Fibroblast of the conjunctiva (primary cell): ENCODE data around the gene COL13A1.
A peak's percentile ranks its signal among the peaks of the same experiment; 100 is the strongest.

Source experiments
- DNase-seq: peaks from one replicate; pipeline ENCODE4 v3.0.0-alpha.2; 2010; ENCODE audit warnings: low read depth

COL13A1 gene

GRCh38 chr10:69906425-69906824, 104.7 kb downstream of the COL13A1 start:
- DNase-seq: no peak

DNA sequence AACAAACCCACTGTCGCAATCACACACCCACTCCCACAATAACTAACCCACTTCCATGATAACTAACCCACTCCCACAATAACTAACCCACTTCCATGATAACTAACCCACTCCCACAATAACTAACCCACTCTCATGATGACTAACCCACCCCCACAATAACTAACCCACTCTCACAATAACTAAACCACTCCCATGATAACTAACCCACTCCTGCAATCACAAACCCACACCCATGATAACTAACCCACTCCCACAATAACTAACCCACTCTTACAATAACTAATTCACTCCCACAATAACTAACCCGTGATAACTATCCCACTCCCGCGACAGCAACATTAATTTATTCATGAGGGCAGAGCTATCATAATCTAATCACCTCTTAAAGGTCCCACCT, 105.8 kb downstream of the COL13A1 start:
- DNase-seq: no peak

- DNase-seq: no peak
Measured at GRCh38 chr10:69908124-69908523, 106.4 kb downstream of the COL13A1 start.

- DNase-seq: no peak
Measured at GRCh38 chr10:69910561-69910960, 108.9 kb downstream of the COL13A1 start.

DNA sequence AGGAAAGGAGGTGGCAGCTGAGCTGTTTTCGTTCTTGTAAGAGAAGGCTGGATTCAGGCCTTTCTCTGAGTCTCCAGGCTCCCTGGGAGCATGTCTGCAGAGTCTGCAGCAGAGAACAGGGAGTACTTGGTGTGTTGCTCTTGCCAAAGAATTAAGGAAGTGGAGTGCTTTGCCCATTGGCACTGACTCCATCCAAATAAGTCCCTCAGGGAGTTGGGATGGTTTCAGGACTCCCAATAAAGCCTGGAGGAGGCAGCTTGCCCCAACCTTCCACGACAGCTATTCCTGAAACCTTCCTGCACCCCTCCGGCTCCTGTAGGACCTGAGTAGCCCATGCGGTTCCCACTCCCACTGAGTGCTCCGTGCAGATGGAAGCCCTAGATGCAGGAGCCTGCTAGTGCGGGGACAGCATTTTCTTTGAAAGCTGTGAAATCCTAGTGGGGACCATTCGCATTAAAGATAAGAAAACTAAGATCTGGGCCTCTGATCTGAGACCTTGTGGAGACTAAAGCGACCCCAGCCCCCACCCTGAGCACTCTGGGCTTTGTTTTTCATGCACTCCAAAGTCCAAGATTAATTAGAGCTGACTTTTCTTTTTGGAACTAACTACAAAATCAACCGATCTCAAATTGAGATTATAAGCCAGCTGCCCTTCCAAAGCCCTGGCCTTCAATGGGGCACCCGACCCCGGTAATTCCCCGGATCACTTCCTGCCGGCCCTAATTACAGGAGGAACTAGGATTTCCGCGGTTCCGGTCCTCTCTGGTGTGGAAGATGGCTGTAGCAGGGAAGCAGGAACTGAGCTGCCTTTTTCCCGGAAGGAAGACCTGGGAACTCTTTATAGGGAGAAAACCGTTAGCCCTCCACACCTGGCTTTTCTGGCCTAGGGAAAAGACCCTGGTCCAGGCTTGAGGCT, 110.2 kb downstream of the COL13A1 start:
- peak; percentile 32 for DNase-seq

DNA sequence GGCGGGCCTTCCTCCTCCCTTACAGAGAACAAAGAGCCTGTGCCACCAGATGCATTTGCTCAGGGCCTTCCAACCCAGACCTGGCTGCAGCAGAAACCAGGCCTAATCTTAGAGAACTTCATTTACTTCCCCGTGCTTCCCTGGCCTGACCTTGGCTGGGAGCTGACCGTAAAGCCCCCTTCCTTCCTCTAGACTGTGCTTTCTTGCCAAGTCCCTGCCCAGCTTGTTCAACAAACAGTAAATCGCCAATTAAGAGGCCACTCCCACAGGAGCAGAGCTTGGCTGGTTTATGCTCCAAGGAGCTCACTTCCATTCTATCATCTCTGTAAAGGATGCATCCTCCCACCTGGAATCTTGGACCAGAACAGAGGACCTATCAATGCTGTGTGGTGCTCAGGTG, 110.9 kb downstream of the COL13A1 start:
- no peak for DNase-seq

- no peak for DNase-seq
Measured at GRCh38 chr10:69913606-69914382, 112.1 kb downstream of the COL13A1 start.

DNA sequence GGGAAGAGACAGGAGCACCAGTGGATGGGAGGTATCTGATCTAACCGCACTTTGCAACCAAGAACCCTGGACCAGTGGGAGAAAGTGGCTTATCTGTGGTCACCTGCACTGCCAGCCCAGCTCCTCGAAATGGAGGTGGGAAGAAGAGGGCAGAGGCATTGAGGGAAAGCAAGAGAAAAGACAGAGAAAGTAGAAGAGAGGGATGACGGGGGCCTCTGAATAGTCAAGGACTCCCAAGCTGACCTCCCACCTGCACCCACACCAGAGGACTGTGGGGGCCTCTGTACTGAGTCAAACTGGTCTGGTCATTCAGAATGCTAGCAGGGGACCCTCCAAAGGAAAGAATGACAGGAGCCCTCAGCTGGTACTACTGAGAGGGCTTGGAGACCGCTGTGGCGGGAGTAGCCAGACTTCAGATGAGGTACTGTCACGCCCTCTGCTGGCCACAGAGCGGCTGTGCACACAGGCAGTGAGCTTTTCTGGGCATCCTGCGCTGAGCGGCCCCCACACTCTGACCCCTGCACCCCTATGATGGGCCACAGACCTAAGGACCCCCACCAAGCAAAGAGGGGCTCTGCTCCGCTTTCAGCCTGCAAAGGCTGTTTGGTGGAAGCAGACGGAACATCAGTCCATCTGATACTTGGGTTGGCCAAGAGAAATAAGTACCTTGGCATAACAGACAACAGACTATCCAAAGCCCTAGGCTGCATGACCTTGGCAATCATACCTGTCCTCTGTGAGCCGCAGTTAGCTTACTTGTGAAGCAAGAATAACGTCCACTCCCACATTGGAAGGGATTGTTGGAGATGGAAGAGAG, 112.9 kb downstream of the COL13A1 start:
- DNase-seq: peak; percentile 57

GRCh38 chr10:69915215-69915560, 113.5 kb downstream of the COL13A1 start:
- DNase-seq: no peak

DNA sequence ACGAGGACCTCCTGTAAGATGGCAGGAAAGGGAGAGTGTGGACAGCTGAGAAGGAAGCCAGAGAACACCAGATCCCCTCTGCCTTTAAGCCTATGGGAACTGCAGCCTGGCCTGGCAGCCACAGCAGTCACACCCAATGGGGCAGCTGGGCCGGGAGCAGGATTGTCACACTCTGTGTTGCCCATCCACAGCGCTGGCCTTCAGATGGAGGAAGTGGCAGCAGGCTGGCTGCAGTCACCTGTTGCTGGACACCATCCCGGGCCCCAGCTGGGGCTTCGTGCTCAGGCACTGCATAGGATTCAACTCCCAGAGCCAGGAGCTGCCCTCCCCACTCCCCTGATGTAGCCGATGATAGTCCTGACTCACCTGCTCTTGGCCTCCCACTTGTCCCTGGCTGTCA, 114.4 kb downstream of the COL13A1 start:
- no peak for DNase-seq

DNA sequence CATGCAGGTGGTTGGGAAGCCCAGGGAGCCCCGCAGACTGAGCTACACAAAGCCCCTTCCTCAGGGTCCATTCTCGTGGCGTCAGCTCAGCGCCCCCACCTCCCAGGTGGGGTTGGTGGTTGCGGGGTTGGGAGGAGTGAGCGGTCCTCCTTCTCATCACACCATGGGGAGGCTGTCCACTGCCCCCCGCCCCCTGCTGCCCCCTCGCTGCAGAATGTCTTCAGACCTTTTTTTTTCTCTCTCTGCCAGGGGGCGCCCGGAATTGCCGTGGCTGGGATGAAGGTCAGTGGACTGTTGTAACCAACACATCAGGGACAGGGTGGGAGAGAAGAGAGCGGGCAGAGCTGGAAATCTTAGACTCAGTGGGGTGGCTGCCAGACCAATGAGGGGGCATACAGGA, 116.3 kb downstream of the COL13A1 start:
- no peak for DNase-seq

GRCh38 chr10:69919250-69919649, 117.5 kb downstream of the COL13A1 start:
- DNase-seq: no peak

DNA sequence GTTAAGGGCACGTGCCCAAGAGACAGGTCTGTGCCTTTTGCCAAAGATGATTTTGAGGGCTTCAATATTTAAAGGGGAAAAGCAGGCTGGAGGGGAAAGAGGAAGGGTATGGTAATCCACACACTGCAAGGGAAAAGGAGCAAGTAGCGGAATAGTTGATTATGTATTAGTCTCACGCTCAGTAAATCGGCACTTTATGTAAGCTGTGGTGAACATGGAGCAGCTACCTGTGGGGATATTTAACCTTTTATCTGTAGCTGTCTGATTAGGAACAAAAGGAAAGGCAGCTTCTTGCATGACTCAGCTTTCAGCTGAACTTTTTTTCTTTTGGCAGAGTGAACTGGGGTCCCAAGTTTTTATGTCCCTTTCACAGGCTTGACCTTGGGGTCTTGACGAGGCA, 123.4 kb downstream of the COL13A1 start:
- DNase-seq: no peak

GRCh38 chr10:69928339-69928738, 126.6 kb downstream of the COL13A1 start:
- DNase-seq: no peak

GRCh38 chr10:69929575-69929974, 127.9 kb downstream of the COL13A1 start:
- no peak for DNase-seq

GRCh38 chr10:69934768-69935167, 133.1 kb downstream of the COL13A1 start:
- no peak for DNase-seq

DNA sequence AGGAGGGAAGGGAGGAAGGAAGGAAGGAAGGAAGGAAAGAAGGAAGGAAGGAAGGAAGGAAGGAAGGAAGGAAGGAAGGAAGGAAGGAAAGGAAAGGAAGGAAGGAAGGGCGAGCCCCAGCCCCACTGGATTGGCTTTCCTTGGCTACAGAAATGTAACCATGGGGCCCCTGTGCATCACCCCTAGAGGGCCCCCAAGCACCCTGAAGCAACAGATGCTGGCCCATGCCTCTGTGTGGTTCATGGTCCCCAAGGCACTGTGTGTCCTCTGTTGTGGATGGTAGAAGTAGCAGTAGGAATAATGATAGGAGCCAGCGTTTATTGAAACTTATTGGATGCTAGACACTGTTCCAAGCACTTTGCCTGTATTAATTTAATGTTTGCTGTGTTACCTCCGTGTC, 134.4 kb downstream of the COL13A1 start:
- no peak for DNase-seq

DNA sequence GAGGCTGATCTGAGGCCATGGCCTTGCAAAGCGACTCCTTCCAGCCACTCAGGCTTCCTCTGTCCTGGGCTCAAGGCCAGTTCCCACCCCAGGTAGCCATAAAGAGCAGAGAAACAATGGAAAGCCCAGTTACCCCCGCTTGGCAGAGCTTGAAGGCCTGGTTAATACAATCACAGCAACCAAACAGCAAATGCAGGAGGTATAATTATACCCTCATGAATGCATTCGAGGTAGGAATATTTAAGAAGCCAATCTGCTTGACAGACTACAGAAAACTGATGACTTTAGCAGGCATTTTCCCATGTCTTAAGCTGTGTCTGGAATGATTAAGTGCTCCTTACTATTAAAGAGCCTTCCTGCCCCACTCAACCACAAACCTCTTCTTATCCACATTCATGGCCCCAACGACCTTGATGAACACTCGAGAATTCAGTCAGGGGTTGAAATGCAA, 136.9 kb downstream of the COL13A1 start:
- DNase-seq: no peak

DNA sequence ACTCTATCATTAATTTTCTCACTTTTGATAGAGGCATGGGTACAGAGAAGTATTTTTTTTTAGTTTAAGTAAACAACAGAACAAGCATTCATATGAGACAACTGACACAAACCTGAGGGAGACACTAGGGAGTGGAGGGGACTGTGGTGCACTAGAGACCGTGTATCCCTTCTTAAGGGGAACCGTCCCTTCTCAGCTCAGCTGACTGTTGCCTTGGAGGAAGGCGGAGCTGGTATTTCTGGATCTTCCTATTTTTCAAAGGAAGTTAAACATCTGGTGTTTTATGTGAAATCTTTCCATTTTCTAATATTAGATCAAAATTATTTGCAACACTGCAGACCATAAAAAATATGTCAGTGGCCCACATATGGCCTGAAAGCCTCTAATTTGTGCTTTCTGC, 137.4 kb downstream of the COL13A1 start:
- DNase-seq: no peak

DNA sequence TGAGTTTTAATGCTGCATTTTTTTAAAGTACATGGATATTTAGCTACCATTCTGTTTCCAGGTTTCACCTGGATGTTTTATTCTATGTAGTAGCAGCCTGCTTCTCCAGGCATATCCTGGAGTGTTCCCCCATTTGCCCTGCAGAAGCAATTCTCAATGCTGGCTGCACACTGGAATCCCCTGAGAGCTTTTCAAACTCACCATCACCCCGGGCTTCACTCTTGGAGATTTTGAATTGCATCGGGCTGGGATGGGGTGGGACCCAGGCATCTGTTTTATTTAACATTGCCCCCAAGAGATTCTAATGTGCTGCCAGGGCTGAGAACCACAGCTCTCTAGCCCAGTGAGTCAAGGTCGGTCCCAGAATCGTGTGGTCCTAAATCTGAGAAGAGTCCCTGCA, 137.8 kb downstream of the COL13A1 start:
- no peak for DNase-seq

DNA sequence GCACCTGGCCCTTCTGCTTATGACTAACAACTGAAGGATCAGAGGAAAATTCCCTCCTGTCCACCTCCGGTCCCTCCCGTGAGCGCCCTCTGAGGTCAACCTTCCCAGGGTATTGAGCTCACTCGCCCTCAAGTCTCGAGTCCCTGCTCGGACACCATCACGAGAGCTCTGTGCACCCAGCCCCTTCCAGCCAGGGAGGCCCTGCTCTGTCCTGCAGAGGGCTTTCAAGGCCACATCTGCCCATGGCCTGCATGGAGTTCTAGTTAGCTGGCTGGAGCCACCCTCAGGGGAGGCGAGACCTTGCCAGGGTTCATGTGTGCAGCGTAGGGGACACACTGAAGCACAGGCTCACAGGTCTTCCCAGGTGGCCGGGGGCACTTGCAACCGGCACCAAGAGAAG, 140.0 kb downstream of the COL13A1 start:
- no peak for DNase-seq

DNA sequence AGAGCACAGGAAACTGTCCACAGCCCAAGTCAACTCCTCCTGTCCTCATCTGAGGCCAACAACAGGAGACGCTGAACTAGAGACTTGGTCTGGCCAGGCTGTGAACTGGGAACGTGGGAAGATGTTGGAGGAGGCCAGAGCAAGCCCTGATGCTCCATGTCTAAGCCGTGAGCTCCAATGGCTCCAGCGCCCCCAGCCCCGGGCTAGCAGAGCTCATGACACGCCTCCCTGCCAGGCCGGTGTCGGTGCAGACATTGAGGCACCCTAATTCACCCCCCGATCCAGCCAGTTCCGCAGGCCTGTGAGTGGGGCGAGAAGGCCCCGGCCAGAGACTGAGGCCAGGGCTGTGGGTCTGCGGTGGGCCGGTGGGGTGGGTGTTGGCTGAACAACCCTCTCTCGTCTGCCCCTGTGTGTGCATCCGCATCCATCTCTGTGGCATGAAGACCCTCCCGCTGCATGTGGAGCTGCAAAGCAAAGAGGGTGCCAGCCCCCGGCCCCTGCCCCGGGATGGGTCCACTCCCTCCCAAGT, 141.7 kb downstream of the COL13A1 start:
- no peak for DNase-seq
